Tibial nerve (tissue), 4 donors: ENCODE results near the gene FUOM. TPM values are rescaled to one million over a fixed set of nuclear protein-coding genes. Genes with fewer than 3 reads are reported as not detected.

Experiments
- DNase-seq, 2 donors: peaks; one replicate each; pipeline ENCODE4 v3.0.0-alpha.2; 2019; ENCODE audit warnings: low spot score in 2 of 2
- H3K27ac ChIP-seq, 4 donors: fragments of 200-600 bp; sonication (generic) in 3 of 4; one replicate each; pipeline ENCODE4 v1.5.1; 2017 to 2019; ENCODE audit warnings: mild to moderate bottlenecking in 1 of 4
- H3K27me3 ChIP-seq, 2 donors: fragments of 200-600 bp; sonication (generic) in 1 of 2; one replicate each; pipeline versions ENCODE4 v1.5.1 to v1.6.0; 2017 to 2019
- H3K36me3 ChIP-seq, 3 donors: fragments of 200-600 bp; sonication (generic); one replicate each; pipeline ENCODE4 v1.5.1; 2018 to 2019
- H3K4me1 ChIP-seq, 4 donors: fragments of 200-600 bp; sonication (generic) in 3 of 4; one replicate each; pipeline ENCODE4 v1.5.1; 2017 to 2019
- H3K4me3 ChIP-seq, 4 donors: fragments of 200-600 bp; sonication (generic) in 3 of 4; one replicate each; pipeline ENCODE4 v1.5.1; 2017 to 2019; ENCODE audit warnings: mild to moderate bottlenecking in 1 of 4, moderate library complexity in 1 of 4
- H3K9me3 ChIP-seq, 4 donors: fragments of 200-600 bp; sonication (generic) in 3 of 4; one replicate each; pipeline ENCODE4 v1.5.1; 2017 to 2019
- CTCF ChIP-seq, 5 experiments: fragments of 200-600 bp in 3 of 5; fragments of 450-650 bp in 2 of 5; sonication (generic) in 3 of 5; IDR thresholded peaks; one replicate each; pipeline ENCODE4 v1.5.1; 2016 to 2019; ENCODE audit warnings: antibody characterized with exemption in 5 of 5, mild to moderate bottlenecking in 3 of 5, moderate library complexity in 2 of 5
- EP300 ChIP-seq, 2 donors: sonication (generic); formaldehyde crosslinking; IDR thresholded peaks; one replicate each; pipeline ENCODE4 v1.6.1; 2017; ENCODE audit warnings: antibody characterized with exemption in 2 of 2, mild to moderate bottlenecking in 1 of 2
- POLR2A ChIP-seq, 2 donors: fragments of 450-650 bp; IDR thresholded peaks; one replicate each; pipeline ENCODE4 v1.6.1; 2017; ENCODE audit warnings: antibody characterized with exemption in 2 of 2, mild to moderate bottlenecking in 2 of 2, moderate library complexity in 2 of 2
- WGBS, 2 donors: methylation state at CpG; one replicate each; pipeline ENCODE4 v1.1.5; 2018; 5-methylcytosine and 5-hydroxymethylcytosine counted together
- total RNA-seq, 4 donors: library from RNA; depleted of rRNA; stranded (reverse); fragments of >200 nt; gene quantifications; one replicate each; pipeline ENCODE4 v1.1.0, GENCODE V29; 2016

FUOM gene
- total RNA-seq, 4 donors from 2014 or later = 44.1 to 59.4 (median 49.3) TPM

- DNase-seq = no peak
Observed at GRCh38 chr10:133403359-133403758, 45.5 kb upstream of the FUOM start.

GRCh38 chr10:133401981-133402725, 44.3 kb upstream of the FUOM start:
- peaks cover 2 to 96% (median 31%) of the 10 kb centered on the region in 3 donors for H3K36me3 ChIP-seq
- no peak for DNase-seq
- no peaks in the 10 kb centered on the region for H3K9me3 ChIP-seq
- no peak for TF ChIP-seq EP300 (IDR thresholded peaks at IDR 0.05)
- no peak for TF ChIP-seq CTCF (IDR thresholded peaks at IDR 0.05)
- no peak for TF ChIP-seq POLR2A (IDR thresholded peaks at IDR 0.05)
- 96 to 97% methylated on average over 17 to 21 of the region's 21 CpGs for WGBS, 2 donors
- no peaks in the 10 kb centered on the region for H3K27me3 ChIP-seq
- H3K4me1 ChIP-seq = peaks cover 0 to 3% (median 0%) of the 10 kb centered on the region in 4 donors
- H3K4me3 ChIP-seq = no peak overlapping the region
- no peak overlapping the region for H3K27ac ChIP-seq

More at GRCh38 chr10:133403359-133403758, 45.5 kb upstream of the FUOM start:
- TF ChIP-seq EP300 (IDR thresholded peaks at IDR 0.05) = no peak
- TF ChIP-seq CTCF (IDR thresholded peaks at IDR 0.05) = no peak
- TF ChIP-seq POLR2A (IDR thresholded peaks at IDR 0.05) = no peak
- Histone ChIP-seq H3K36me3 (peaks cover 2 to 96% (median 30%) of the 10 kb centered on the region in 3 donors), H3K4me1 (peaks cover 0 to 3% (median 0%) of the 10 kb centered on the region in 4 donors), H3K27ac (no peak overlapping the region), H3K27me3 (no peaks in the 10 kb centered on the region), H3K9me3 (no peaks in the 10 kb centered on the region), H3K4me3 (no peak overlapping the region)
- WGBS, 2 donors = 86 to 89% methylated on average over 16 of the region's 16 CpGs

DNA sequence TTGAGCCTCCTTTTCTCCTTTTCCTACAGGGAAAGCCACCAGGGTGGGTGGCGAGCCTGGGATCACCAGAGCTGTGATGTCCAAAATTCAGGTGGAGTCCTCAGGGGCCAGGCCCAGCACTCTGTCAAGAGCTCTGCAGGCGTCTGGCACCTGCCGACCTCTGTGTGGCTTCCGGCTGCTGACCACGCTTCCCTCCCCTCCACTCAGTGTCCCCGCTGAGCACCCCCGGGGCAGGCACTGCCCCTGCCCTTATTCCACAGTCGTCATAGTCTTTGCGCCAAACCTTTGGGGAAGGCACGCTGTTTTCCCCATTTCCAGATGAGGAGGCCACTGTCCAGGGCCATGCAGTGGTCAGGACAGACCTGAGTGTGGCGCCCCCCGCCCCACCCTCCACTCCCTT, 43.7 kb upstream of the FUOM start:
- H3K27ac ChIP-seq = no peak overlapping the region
- no peak for TF ChIP-seq POLR2A (IDR thresholded peaks at IDR 0.05)
- no peak for TF ChIP-seq CTCF (IDR thresholded peaks at IDR 0.05)
- no peak for TF ChIP-seq EP300 (IDR thresholded peaks at IDR 0.05)
- no peaks in the 10 kb centered on the region for H3K9me3 ChIP-seq
- WGBS, 2 donors = 91 to 93% methylated on average over 12 of the region's 12 CpGs
- no peak overlapping the region for H3K4me3 ChIP-seq
- peaks cover 0 to 3% (median 0%) of the 10 kb centered on the region in 4 donors for H3K4me1 ChIP-seq
- H3K36me3 ChIP-seq = peaks cover 2 to 96% (median 31%) of the 10 kb centered on the region in 3 donors
- no peaks in the 10 kb centered on the region for H3K27me3 ChIP-seq
- no peak for DNase-seq

DNA sequence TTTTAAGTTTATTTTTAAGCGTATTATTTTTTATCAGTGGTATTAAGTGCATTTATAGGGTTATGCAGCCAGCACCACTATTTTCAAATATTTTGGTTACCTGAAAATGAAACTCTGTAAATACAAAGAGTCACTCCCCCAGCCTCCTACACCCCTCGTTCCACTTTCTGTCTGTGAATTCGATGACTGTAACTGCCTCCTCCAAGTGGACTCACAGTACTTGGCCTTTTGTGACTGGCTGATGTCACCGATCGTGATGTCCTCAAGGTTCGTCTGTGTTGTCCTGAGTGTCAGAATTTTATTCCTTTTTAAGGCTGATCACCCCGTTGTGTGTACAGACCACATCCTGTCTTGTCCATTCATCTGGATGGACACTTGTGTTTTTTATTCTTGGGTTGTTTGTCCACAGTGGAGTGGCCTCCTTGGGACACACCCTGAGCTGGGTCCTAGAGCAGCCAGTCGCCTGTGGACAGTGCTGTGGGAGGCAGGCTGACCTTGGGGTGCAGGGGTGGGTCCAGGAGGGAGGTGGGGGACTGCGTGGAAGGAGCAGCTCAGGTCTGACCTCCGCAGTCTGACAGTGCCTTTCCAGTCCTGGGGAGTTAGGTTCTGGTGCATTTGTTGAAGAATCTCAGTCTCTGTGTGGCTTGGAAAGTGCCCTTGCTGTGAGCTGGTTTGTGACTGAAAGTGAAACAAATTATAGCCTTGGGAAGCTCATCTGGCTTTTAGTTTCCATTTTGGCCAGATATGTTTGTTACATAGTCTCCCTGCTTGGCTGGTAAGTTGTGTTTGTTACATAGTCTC, 43.0 kb upstream of the FUOM start:
- Histone ChIP-seq H3K9me3 (no peaks in the 10 kb centered on the region), H3K27me3 (no peaks in the 10 kb centered on the region), H3K27ac (no peak overlapping the region), H3K4me1 (peaks cover 0 to 6% (median 1%) of the 10 kb centered on the region in 4 donors), H3K36me3 (peaks cover 2 to 97% (median 31%) of the 10 kb centered on the region in 3 donors), H3K4me3 (no peak overlapping the region)
- WGBS, 2 donors = 84% methylated on average over 10 of the region's 10 CpGs
- no peak for DNase-seq
- no peak for TF ChIP-seq POLR2A (IDR thresholded peaks at IDR 0.05)
- TF ChIP-seq CTCF (IDR thresholded peaks at IDR 0.05) = no peak
- no peak for TF ChIP-seq EP300 (IDR thresholded peaks at IDR 0.05)
